GM19467 (cell line): ENCODE measurements around the gene SETD2.
"Not testable (repeated sequence)": the region's sequence is repeated elsewhere in the genome, so short reads cannot be mapped to it uniquely, and the experiment has no call there.

ENCODE experiments used
- ATAC-seq: cut with Tn5 transposase; IDR thresholded peaks from one replicate; pipeline ENCODE4 v1.9.1; 2021; ENCODE audit warnings: mild to moderate bottlenecking, moderate library complexity; ENCODE audit not compliant: unreplicated experiment

SETD2 gene

GRCh38 chr3:47156396-47156795 is 7.5 kb downstream of the SETD2 start:
- ATAC-seq, result no peak

DNA sequence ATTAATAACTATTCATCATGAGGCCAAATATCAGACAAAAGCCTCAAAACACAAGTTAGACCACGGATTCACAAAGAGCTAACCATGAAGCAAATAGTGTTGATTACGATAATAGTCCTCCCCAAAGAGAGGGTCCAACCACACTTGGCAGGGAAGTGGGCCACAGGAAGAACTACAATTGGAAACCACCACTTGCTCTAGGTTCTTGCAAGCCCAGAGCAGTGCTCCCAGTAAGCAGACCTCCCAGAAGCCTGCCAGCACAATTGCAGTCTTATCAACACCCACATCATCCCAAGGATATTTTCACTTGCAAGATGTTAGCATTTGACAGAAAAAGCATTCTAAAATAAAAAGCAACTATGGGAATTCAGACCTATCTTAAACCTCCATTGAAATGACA is 11.3 kb downstream of the SETD2 start:
- no peak for ATAC-seq

- ATAC-seq, result no peak
These were observed 12.1 kb downstream of the SETD2 start for GRCh38 chr3:47151836-47152235.

DNA sequence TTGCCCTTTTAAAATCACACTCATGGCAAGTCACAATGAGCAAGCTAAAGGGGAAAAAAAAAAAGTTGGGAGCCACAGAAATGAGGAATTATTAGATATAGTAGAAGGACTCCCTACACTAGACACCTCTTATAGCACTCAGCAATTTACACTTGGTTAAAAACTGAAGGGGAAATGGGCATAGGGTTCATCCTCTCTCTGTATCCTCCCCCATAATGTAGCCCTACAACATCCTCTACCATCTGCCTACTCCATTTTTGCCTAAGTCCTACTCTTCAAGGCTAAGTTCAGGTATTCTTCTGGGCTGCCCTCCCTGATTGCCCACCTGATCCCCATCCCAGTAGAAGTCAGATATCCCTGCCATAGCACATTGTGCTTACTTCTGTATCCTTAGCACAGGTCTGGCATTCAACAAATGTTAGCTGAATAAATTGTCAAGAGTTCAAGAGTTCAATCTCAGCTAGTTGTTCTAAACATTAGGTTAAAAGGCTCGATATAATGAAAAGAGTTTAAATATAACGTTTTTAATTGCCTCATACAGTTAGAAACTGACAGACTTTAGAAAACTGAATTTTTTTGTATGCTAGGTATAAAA is 14.5 kb downstream of the SETD2 start:
- no peak for ATAC-seq

DNA sequence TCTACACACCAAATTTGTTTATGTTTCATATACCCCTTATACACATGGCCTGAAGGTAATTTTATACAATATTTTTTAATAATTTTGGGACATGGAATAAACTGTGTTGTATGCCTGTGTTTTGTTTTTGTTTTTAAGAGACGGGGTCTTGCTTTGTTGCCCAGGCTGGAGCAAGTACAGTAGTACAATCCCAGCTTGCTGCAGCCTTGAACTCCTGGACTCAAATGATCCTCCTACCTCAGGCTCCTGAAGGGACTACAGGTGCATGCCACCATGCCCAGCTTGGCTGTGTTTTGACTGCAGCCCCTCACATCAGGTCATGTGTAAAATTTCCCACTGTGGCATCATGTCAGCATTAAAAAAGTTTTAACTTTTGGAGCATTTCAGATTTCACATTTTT is 18.6 kb downstream of the SETD2 start:
- ATAC-seq, result no peak

- no peak for ATAC-seq
These were observed 20.8 kb downstream of the SETD2 start for GRCh38 chr3:47143068-47143467.

DNA sequence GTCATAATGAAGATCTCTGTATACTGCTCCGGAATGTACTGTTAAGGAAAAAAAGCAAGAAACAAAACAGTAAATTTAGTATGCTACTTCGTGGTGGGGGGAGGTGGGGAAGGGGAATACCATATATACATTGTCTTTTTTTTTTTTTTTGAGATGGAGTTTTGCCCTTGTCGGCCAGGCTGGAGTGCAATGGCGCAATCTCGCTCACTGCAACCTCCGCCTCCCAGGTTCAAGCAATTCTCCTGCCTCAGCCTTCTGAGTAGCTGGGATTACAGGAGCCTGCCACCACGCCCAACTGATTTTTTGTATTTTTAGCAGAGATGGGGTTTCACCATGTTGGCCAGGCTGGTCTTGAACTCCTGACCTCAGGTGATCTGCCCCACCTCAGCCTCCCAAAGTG is 21.4 kb downstream of the SETD2 start:
- ATAC-seq, result not testable (repeated sequence)

GRCh38 chr3:47140973-47141461 is 22.9 kb downstream of the SETD2 start:
- peak; percentile 77 for ATAC-seq

DNA sequence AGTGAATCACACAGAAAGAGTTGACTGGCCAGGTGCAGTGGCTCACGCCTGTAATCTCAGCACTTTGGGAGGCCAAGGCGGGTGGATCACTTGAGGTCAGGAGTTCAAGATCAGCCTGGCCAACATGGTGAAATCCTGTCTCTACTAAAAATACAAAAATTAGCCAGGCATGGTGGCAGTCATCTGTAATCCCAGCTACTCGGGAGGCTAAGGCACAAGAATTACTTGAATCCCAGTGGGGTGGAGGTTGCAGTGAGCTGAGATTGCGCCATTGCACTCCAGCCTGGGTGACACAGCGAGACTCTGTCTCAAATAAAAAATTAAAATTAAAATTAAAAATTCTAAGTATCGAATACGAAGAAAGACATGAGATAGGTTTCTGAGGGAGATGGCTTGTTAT is 23.4 kb downstream of the SETD2 start:
- not testable (repeated sequence) for ATAC-seq

- no peak for ATAC-seq
These were observed 29.6 kb downstream of the SETD2 start for GRCh38 chr3:47134311-47134710.

- ATAC-seq, result no peak
These were observed 30.3 kb downstream of the SETD2 start for GRCh38 chr3:47133641-47134040.

DNA sequence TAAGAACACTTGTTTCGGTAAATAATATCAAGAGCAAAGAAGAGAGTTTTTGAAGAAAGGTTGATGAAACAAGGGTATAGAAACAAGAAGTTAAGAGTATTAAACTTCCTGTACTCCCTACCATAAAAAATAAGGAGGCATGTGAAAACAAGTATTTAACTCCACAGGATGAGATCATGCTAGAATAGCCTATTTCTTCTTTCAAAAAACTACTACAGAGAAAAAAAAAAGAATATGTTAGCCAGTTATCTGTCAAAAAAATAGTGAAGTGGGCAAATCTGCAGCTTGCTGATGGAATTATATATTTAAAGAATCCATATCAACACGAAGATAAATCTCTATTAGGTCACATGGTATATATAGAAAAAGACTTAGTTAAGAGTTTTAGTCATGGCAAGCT is 33.4 kb downstream of the SETD2 start:
- no peak for ATAC-seq

- no peak for ATAC-seq
These were observed 35.8 kb downstream of the SETD2 start for GRCh38 chr3:47128137-47128536.

GRCh38 chr3:47123857-47124256 is 40.1 kb downstream of the SETD2 start:
- no peak for ATAC-seq

GRCh38 chr3:47121409-47121808 is 42.5 kb downstream of the SETD2 start:
- no peak for ATAC-seq

GRCh38 chr3:47120138-47120537 is 43.8 kb downstream of the SETD2 start:
- ATAC-seq, result no peak

- not testable (repeated sequence) for ATAC-seq
These were observed 44.5 kb downstream of the SETD2 start for GRCh38 chr3:47119387-47119786.

DNA sequence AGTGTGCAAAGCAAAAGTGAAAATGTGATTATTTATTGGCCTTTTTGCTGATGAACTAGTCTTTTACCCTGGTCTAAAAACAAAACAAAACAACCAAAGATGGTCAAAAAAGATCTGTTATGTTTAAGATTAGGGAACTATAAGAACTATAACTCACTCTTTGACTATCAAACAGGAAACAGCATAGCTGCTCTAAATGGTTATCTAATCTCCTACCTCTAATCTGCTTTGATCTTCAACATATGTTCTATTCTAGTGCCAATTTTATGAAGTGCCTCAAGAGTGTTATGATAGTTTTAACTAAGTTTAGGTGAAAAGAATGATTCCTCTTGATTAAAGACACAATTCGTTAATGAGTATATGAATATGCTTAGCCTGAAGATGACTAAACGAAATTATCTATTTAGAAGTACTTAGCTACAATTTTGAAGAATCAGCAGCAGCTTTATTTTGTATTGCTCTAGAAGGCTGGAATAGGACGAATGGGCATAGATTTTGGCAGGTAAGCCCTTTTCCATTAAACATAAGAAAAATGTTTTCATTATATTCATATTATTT is 46.0 kb downstream of the SETD2 start:
- ATAC-seq, result no peak

- not testable (repeated sequence) for ATAC-seq
These were observed 48.4 kb downstream of the SETD2 start for GRCh38 chr3:47115524-47115923.

DNA sequence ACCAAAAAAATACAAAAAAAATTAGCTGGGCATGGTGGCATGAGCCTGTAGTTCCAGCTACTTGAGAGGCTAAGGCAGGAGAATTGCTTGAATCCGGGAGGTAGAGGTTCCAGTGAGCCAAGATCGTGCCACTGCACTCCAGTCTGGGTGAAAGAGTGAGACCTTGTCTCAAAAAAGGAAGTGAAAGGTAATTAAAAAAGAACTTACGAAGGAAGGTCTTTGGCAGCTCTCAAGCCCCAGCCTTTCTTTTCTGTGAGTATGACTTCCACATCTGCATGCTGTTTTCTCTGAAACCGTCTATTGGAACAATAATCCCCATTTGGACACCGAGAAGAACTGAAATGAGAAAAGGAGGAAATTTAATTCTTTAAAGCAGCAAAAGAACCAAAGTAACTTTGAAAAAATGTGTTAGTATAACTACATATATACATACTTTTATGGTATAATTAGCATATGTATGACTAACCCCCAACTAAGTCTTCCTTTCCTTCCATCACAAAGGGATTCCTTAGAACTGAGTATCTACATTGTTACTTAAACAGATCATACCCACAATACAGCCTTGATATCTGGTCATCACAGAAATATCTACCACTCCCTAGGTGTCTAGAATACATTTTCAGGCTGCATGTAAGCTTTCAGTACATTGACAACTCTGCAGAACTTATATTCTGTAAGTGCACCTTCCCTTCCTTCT is 50.1 kb downstream of the SETD2 start:
- ATAC-seq, result no peak

- ATAC-seq, result no peak
These were observed 50.9 kb downstream of the SETD2 start for GRCh38 chr3:47112997-47113396.

DNA sequence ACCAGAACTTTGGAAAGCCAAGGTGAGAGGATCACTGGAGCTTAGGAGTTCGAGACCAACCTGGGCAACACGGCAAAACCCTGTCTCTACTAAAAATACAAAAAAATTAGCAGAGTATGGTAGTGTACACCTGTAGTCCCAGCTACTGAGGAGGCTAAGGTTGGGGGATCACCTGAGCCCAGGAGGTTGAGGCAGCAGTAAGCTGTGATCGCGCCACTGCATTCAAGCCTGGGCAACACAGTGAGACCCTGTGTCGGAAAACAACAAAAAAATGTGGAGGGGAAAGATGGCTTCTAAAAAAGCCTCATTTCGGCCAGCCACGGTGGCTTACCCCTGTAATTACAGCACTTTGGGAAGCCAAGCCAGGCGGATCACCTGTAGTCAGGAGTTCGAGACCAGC is 54.5 kb downstream of the SETD2 start:
- ATAC-seq, result no peak
